Measurements from ENCODE around the gene ACSS3. TPM values are rescaled to one million over a fixed set of nuclear protein-coding genes. Genes with fewer than 3 reads are reported as not detected.

Gene ACSS3
- total and polyA plus RNA-seq, 8 donors: 0.73 to 28.5 (median 4.6) TPM

- Histone ChIP-seq H3K27ac (no peak overlapping the region), H3K4me1 (no peaks in the 10 kb centered on the region), H3K36me3 (no peaks in the 10 kb centered on the region), H3K4me3 (no peak overlapping the region), H3K9me3 (no peaks in the 10 kb centered on the region), H3K27me3 (no peaks in the 10 kb centered on the region)
- TF ChIP-seq POLR2AphosphoS5 (IDR thresholded peaks at IDR 0.05) (no peak), POLR2A (IDR thresholded peaks at IDR 0.05) (no peak), EP300 (IDR thresholded peaks at IDR 0.05) (no peak), CTCF (IDR thresholded peaks at IDR 0.05) (no peak)
- intact Hi-C loops (cut with DNase I; ENCODE audit: low total_unique reads): no loop called here
- WGBS, 5 donors: 62 to 78% (median 68%) methylated on average over 3 of the region's 3 CpGs
- DNase-seq: no peak
These were observed 217.4 kb downstream of the ACSS3 start for GRCh38 chr12:81295251-81295650.

- intact Hi-C loops (cut with DNase I; ENCODE audit: low total_unique reads): no loop called here
- TF ChIP-seq POLR2AphosphoS5 (IDR thresholded peaks at IDR 0.05): no peak
- no peak for TF ChIP-seq CTCF (IDR thresholded peaks at IDR 0.05)
- TF ChIP-seq EP300 (IDR thresholded peaks at IDR 0.05): no peak
- no peak for TF ChIP-seq POLR2A (IDR thresholded peaks at IDR 0.05)
- H3K27ac ChIP-seq: no peak overlapping the region
- H3K36me3 ChIP-seq: no peaks in the 10 kb centered on the region
- 53 to 76% (median 65%) methylated on average over 2 of the region's 2 CpGs for WGBS, 5 donors
- no peaks in the 10 kb centered on the region for H3K4me1 ChIP-seq
- DNase-seq: peak in 1 of 2 donors; percentile 1
- no peaks in the 10 kb centered on the region for H3K27me3 ChIP-seq
- H3K4me3 ChIP-seq: no peak overlapping the region
- no peaks in the 10 kb centered on the region for H3K9me3 ChIP-seq
These were observed 218.9 kb downstream of the ACSS3 start for GRCh38 chr12:81296556-81297305.

GRCh38 chr12:81297601-81298000 is 219.7 kb downstream of the ACSS3 start:
- TF ChIP-seq POLR2AphosphoS5 (IDR thresholded peaks at IDR 0.05) (no peak), EP300 (IDR thresholded peaks at IDR 0.05) (no peak), CTCF (IDR thresholded peaks at IDR 0.05) (no peak), POLR2A (IDR thresholded peaks at IDR 0.05) (no peak)
- Histone ChIP-seq H3K27me3 (no peaks in the 10 kb centered on the region), H3K9me3 (no peaks in the 10 kb centered on the region), H3K36me3 (no peaks in the 10 kb centered on the region), H3K27ac (no peak overlapping the region), H3K4me3 (no peak overlapping the region), H3K4me1 (no peaks in the 10 kb centered on the region)
- WGBS, 5 donors: 70 to 83% (median 71%) methylated on average over 3 of the region's 3 CpGs
- DNase-seq: no peak
- intact Hi-C loops (cut with DNase I; ENCODE audit: low total_unique reads): no loop called here

GRCh38 chr12:81300454-81300853 is 222.6 kb downstream of the ACSS3 start:
- TF ChIP-seq POLR2A (IDR thresholded peaks at IDR 0.05) (no peak), CTCF (IDR thresholded peaks at IDR 0.05) (no peak), POLR2AphosphoS5 (IDR thresholded peaks at IDR 0.05) (no peak), EP300 (IDR thresholded peaks at IDR 0.05) (no peak)
- intact Hi-C loops (cut with DNase I; ENCODE audit: low total_unique reads): no loop called here

More at GRCh38 chr12:81300454-81300853, 222.6 kb downstream of the ACSS3 start:
- 31 to 54% (median 45%) methylated on average over 2 of the region's 2 CpGs for WGBS, 5 donors
- H3K4me1 ChIP-seq: no peaks in the 10 kb centered on the region
- no peaks in the 10 kb centered on the region for H3K36me3 ChIP-seq
- H3K9me3 ChIP-seq: no peaks in the 10 kb centered on the region
- H3K27me3 ChIP-seq: no peaks in the 10 kb centered on the region
- no peak overlapping the region for H3K4me3 ChIP-seq
- DNase-seq: peak in 1 of 2 donors; percentile 12
- H3K27ac ChIP-seq: no peak overlapping the region

Measured in stomach (tissue), 9 donors.